Upper lobe of left lung (tissue), 6 donors: ENCODE results near the gene CFAP100. TPM values are rescaled to one million over a fixed set of nuclear protein-coding genes. Genes with fewer than 3 reads are reported as not detected.

Experiments
- ATAC-seq, 2 donors: fragments of 200-7000 bp; cut with Tn5 transposase; one replicate each; pipeline ENCODE4 v1.9.1; 2022; ENCODE audit warnings: mild to moderate bottlenecking in 2 of 2, moderate library complexity in 2 of 2; ENCODE audit not compliant: low FRiP score in 2 of 2
- DNase-seq, 2 donors: peaks; one replicate each; pipeline ENCODE4 v3.0.0-alpha.2; 2019 to 2020
- H3K27ac ChIP-seq, 4 donors: fragments of 200-600 bp; sonication (generic); one replicate each; pipeline ENCODE4 v1.5.1; 2016 to 2019
- H3K27me3 ChIP-seq, 4 donors: fragments of 200-600 bp; sonication (generic); one replicate each; pipeline ENCODE4 v1.5.1; 2017 to 2019
- H3K36me3 ChIP-seq, 4 donors: fragments of 200-600 bp; sonication (generic); one replicate each; pipeline ENCODE4 v1.5.1; 2016 to 2019
- H3K4me1 ChIP-seq, 4 donors: fragments of 200-600 bp; sonication (generic); one replicate each; pipeline ENCODE4 v1.5.1; 2018 to 2019
- H3K4me3 ChIP-seq, 4 donors: fragments of 200-600 bp; sonication (generic); one replicate each; pipeline ENCODE4 v1.5.1; 2017 to 2019; ENCODE audit warnings: mild to moderate bottlenecking in 2 of 4, moderate library complexity in 1 of 4
- H3K9me3 ChIP-seq, 4 donors: fragments of 200-600 bp; sonication (generic); one replicate each; pipeline ENCODE4 v1.5.1; 2018 to 2019
- EP300 ChIP-seq, 4 donors: sonication (generic); formaldehyde crosslinking; IDR thresholded peaks; one replicate each; pipeline ENCODE4 v1.5.1; 2017; ENCODE audit warnings: antibody characterized with exemption in 4 of 4, control low read depth in 2 of 4
- POLR2A ChIP-seq, 4 donors: fragments of 450-650 bp; IDR thresholded peaks; one replicate each; pipeline ENCODE4 v1.5.1; 2016 to 2017; ENCODE audit warnings: antibody characterized with exemption in 4 of 4, mild to moderate bottlenecking in 2 of 4
- POLR2AphosphoS5 ChIP-seq, 2 donors: sonication (generic); formaldehyde crosslinking; IDR thresholded peaks; one replicate each; pipeline ENCODE4 v1.5.1; 2017; ENCODE audit warnings: antibody characterized with exemption in 2 of 2
- WGBS, 2 donors: methylation state at CpG; one replicate each; pipeline ENCODE4 v1.1.5; 2017 to 2018; 5-methylcytosine and 5-hydroxymethylcytosine counted together
- total RNA-seq, 6 donors: library from RNA; depleted of rRNA in 4 of 6; stranded (reverse); fragments of >200 nt in 4 of 6; gene quantifications; one replicate each; pipeline versions ENCODE4 v1.1.0 to v1.2.1, GENCODE V29; 2016 to 2021
- TF ChIP-seq, protein P1 (sequence below), 6 experiments: fragments of 450-650 bp in 4 of 6; fragments of 200-600 bp in 2 of 6; sonication (generic) in 2 of 6; IDR thresholded peaks; one replicate each; pipeline ENCODE4 v1.5.1; 2016 to 2019; ENCODE audit warnings: antibody characterized with exemption in 6 of 6
- donor health status: DM: no; HTN: no; CAD: no; lungs with moderate emphysema.
- donor health status: DM: no; HTN: yes; CAD: no; lungs with severe emphysema.

The CFAP100 gene
- total RNA-seq, 6 donors from 2014 or later, result 0.09 to 57.9 (median 21.6) TPM

GRCh38 chr3:126370606-126371005 is 24.1 kb upstream of the CFAP100 start:
- Histone ChIP-seq H3K36me3 (no peaks in the 10 kb centered on the region), H3K27me3 (no peaks in the 10 kb centered on the region), H3K4me1 (peaks cover 2 to 14% (median 9%) of the 10 kb centered on the region in 4 donors), H3K9me3 (no peaks in the 10 kb centered on the region), H3K27ac (no peak overlapping the region), H3K4me3 (no peak overlapping the region)
- WGBS, 2 donors, result 89 to 100% methylated on average over 1 to 7 of the region's 7 CpGs
- no peak for ATAC-seq
- DNase-seq, result no peak
- TF ChIP-seq POLR2A (IDR thresholded peaks at IDR 0.05) (no peak), EP300 (IDR thresholded peaks at IDR 0.05) (no peak), POLR2AphosphoS5 (IDR thresholded peaks at IDR 0.05) (no peak)
- TF ChIP-seq, protein P1, sequence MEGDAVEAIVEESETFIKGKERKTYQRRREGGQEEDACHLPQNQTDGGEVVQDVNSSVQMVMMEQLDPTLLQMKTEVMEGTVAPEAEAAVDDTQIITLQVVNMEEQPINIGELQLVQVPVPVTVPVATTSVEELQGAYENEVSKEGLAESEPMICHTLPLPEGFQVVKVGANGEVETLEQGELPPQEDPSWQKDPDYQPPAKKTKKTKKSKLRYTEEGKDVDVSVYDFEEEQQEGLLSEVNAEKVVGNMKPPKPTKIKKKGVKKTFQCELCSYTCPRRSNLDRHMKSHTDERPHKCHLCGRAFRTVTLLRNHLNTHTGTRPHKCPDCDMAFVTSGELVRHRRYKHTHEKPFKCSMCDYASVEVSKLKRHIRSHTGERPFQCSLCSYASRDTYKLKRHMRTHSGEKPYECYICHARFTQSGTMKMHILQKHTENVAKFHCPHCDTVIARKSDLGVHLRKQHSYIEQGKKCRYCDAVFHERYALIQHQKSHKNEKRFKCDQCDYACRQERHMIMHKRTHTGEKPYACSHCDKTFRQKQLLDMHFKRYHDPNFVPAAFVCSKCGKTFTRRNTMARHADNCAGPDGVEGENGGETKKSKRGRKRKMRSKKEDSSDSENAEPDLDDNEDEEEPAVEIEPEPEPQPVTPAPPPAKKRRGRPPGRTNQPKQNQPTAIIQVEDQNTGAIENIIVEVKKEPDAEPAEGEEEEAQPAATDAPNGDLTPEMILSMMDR (IDR thresholded peaks at IDR 0.05), result no peak

GRCh38 chr3:126371096-126371705 is 23.5 kb upstream of the CFAP100 start:
- 85 to 90% methylated on average over 9 to 22 of the region's 22 CpGs for WGBS, 2 donors
- Histone ChIP-seq H3K27ac (no peak overlapping the region), H3K36me3 (no peaks in the 10 kb centered on the region), H3K27me3 (no peaks in the 10 kb centered on the region), H3K4me3 (no peak overlapping the region), H3K4me1 (peaks cover 2 to 14% (median 9%) of the 10 kb centered on the region in 4 donors), H3K9me3 (no peaks in the 10 kb centered on the region)
- ATAC-seq (no peak), DNase-seq (no peak)
- TF ChIP-seq, protein P1 (IDR thresholded peaks at IDR 0.05), result no peak
- no peak for TF ChIP-seq POLR2AphosphoS5 (IDR thresholded peaks at IDR 0.05)
- TF ChIP-seq EP300 (IDR thresholded peaks at IDR 0.05), result no peak
- TF ChIP-seq POLR2A (IDR thresholded peaks at IDR 0.05), result no peak

GRCh38 chr3:126372413-126373145 is 22.1 kb upstream of the CFAP100 start:
- ATAC-seq, result no peak
- no peaks in the 10 kb centered on the region for H3K9me3 ChIP-seq
- TF ChIP-seq POLR2A (IDR thresholded peaks at IDR 0.05) (no peak), POLR2AphosphoS5 (IDR thresholded peaks at IDR 0.05) (no peak), EP300 (IDR thresholded peaks at IDR 0.05) (no peak)
- TF ChIP-seq, protein P1 (IDR thresholded peaks at IDR 0.05), result no peak
- no peaks in the 10 kb centered on the region for H3K27me3 ChIP-seq
- 73 to 83% methylated on average over 8 to 10 of the region's 12 CpGs for WGBS, 2 donors
- no peaks in the 10 kb centered on the region for H3K36me3 ChIP-seq
- DNase-seq, result no peak
- H3K27ac ChIP-seq, result no peak overlapping the region
- peaks cover 2 to 14% (median 9%) of the 10 kb centered on the region in 4 donors for H3K4me1 ChIP-seq
- no peak overlapping the region for H3K4me3 ChIP-seq

GRCh38 chr3:126373146-126373613 is 21.5 kb upstream of the CFAP100 start:
- ATAC-seq, result no peak
- no peak overlapping the region for H3K27ac ChIP-seq
- peaks cover 2 to 14% (median 9%) of the 10 kb centered on the region in 4 donors for H3K4me1 ChIP-seq
- WGBS, 2 donors, result 90 to 97% methylated on average over 3 to 4 of the region's 4 CpGs
- no peaks in the 10 kb centered on the region for H3K9me3 ChIP-seq
- no peak for DNase-seq
- TF ChIP-seq EP300 (IDR thresholded peaks at IDR 0.05) (no peak), POLR2A (IDR thresholded peaks at IDR 0.05) (no peak), POLR2AphosphoS5 (IDR thresholded peaks at IDR 0.05) (no peak)
- TF ChIP-seq, protein P1 (IDR thresholded peaks at IDR 0.05), result no peak
- H3K27me3 ChIP-seq, result no peaks in the 10 kb centered on the region
- H3K4me3 ChIP-seq, result no peak overlapping the region
- H3K36me3 ChIP-seq, result no peaks in the 10 kb centered on the region
